Measurements from ENCODE around the gene KLHDC7A.

DNA sequence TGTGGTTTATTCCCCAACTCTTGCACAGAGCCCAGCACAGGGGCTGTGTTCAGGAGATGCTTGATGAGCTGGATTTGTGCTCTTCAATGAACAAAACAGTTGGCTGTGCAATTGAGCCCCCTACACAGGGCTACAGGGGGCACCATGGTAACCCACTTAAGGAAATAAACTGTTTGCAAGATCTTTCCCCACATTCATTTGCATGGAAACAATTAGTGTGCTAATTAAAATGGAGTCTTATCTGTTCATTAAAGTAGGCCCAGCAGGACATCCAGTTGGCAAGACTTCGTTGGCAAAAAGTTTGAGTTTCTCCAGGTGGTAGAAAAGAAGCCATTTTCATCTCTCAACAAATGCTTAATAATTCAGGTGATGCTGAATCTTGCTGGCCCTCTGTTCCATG, 15.3 kb downstream of the KLHDC7A start:
- TF ChIP-seq CTCF (conservative IDR thresholded peaks at IDR 0.05; ENCODE audit: low read depth, low read length): no peak
- no peak for TF ChIP-seq EZH2 (IDR thresholded peaks at IDR 0.05; ENCODE audit: low read length, unreplicated experiment)
- TF ChIP-seq EZH2phosphoT487 (IDR thresholded peaks at IDR 0.05; ENCODE audit: borderline replicate concordance, low read length): no peak

Measured in PC-3 (cell line).